22Rv1 (cell line): Measurements from ENCODE around the gene MAP2K4.
"Not testable (repeated sequence)": the region's sequence is repeated elsewhere in the genome, so short reads cannot be mapped to it uniquely, and the experiment has no call there.

ENCODE experiments used
- CTCF ChIP-seq: fragments of 450-650 bp; IDR thresholded peaks from 2 replicates; pipeline ENCODE4 v1.5.1; 2017; ENCODE audit warnings: mild to moderate bottlenecking
- ZFX ChIP-seq: fragments of 450-650 bp; IDR thresholded peaks from 2 replicates; pipeline ENCODE4 v1.6.1; 2017; ENCODE audit warnings: antibody characterized with exemption, borderline replicate concordance

DNA sequence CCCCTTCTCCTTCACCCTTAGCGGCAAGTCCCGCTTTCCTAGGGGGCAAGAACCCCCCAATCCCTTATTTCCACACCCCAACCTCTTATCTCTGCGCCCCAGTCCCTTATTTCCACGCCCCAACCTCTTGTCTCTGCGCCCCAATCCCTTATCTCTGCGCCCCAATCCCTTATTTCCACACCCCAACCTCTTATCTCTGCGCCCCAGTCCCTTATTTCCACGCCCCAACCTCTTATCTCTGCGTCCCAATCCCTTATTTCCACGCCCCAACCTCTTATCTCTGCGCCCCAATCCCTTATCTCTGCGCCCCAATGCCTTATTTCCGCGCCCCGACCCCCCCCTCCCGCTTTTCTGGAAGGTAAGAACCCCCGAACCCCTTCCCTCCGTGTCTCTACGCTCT lies 47.9 kb upstream of the MAP2K4 start:
- TF ChIP-seq CTCF, ZFX: not testable (repeated sequence)
